HG03135 (cell line): ENCODE data around the gene CFAP54.

Experiments used
- ATAC-seq: cut with Tn5 transposase; IDR thresholded peaks from one replicate; pipeline ENCODE4 v1.9.1; 2021; ENCODE audit warnings: mild to moderate bottlenecking, moderate library complexity; ENCODE audit not compliant: unreplicated experiment

The CFAP54 gene

GRCh38 chr12:96811083-96811482 is 321.7 kb downstream of the CFAP54 start:
- ATAC-seq = no peak

- ATAC-seq = no peak
Observed at GRCh38 chr12:96812153-96812552, 322.8 kb downstream of the CFAP54 start.

GRCh38 chr12:96814200-96814599 is 324.8 kb downstream of the CFAP54 start:
- no peak for ATAC-seq

DNA sequence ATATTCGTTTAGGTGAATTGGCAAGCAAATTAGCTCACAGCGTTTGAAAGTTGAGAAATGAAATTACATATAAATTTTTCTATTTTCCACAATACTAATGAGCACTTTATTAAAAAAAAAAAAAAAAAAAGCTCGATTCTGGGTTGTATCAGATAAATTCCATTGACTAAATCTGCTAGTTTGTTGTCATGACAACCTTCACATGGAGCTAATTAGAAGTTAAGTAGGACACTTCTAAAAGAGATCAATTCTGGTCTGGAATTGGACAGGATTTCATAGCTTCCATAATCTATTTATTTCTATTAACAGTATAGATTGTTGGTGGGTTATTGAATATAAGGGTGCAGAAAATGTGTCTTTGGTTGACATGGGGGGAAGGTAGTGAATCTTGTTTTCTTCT is 332.2 kb downstream of the CFAP54 start:
- ATAC-seq = no peak

- no peak for ATAC-seq
Observed at GRCh38 chr12:96822641-96823040, 333.3 kb downstream of the CFAP54 start.

- no peak for ATAC-seq
Observed at GRCh38 chr12:96824074-96824837, 334.9 kb downstream of the CFAP54 start.

DNA sequence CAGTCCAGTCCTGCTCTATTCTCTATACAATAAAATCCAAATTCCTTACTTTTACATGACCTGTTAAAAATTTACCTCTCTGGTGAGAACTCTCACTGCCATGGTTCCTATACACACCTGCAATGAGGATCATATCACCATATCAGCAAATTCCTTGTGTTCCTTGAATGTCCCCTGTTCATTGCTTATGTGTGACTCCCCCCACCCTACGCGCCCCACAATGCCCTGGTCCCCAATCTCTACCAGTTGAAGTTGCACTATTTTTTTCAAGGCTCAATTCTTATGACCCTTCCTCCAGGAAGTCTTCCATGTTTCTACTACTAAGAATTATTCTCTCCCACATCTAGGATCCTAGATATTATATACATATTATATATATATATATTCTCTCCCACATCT is 335.5 kb downstream of the CFAP54 start:
- ATAC-seq = no peak

GRCh38 chr12:96828169-96828789 is 338.9 kb downstream of the CFAP54 start:
- no peak for ATAC-seq

GRCh38 chr12:96829354-96829753 is 340.0 kb downstream of the CFAP54 start:
- ATAC-seq = no peak

GRCh38 chr12:96831346-96831745 is 342.0 kb downstream of the CFAP54 start:
- ATAC-seq = no peak

DNA sequence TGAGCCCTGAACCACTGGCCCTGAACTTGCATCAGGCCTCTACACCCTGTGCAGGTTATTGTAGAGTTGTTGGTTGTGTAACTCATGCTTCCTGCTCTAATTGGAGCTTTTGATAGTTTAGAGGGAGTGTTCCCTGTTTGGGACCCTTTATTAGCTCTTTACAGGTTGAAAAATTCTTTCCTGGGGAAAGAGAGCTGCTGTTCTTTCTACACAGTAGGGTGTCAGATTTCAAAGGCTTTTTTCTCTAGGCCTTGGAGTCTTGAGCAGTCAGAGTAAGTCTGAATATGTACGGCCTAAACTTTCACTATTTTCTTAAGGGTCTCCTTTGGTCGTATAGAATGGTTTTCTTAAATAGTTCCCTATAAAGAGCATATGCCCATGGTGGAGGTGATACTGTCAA is 356.9 kb downstream of the CFAP54 start:
- no peak for ATAC-seq

GRCh38 chr12:96850676-96851075 is 361.3 kb downstream of the CFAP54 start:
- ATAC-seq = no peak

- ATAC-seq = no peak
Observed at GRCh38 chr12:96858162-96858561, 368.8 kb downstream of the CFAP54 start.

GRCh38 chr12:96861656-96862055 is 372.3 kb downstream of the CFAP54 start:
- no peak for ATAC-seq

DNA sequence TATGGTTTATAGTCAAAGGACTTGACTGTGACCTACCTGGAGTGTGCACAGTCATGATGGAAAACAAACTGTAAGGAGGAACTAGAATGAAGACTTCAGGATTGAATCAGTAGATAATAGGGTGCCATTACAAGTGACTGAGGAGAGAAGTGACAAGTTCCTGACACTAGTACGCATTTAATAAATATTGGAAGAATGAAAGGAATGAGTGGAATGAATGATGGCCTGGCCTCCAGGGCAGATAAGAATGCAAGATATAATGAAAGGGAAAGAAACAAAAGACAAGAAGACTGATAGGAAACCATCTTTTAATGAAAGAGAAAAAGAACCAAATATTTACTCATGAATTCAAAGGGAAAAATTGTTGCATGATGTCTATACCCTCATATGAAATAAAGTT is 372.9 kb downstream of the CFAP54 start:
- no peak for ATAC-seq

DNA sequence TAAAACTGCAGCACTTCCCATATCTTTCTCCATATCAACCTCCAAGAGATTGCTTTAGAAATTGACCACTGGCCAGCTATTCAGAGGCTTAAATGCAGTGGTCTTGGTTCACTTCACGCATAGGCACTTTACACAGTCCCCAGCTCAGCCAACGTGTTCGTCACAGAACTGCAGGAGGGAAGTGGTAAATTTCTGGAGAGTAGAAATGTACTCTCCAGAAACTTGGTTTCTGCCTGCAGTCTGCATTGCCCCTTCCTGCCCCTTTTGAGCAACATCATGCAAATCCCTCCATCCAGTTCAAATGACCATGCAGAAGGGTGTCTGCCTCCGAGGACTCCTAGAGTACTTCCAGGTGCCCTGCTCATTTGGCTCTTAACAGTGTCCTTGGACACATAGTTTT is 375.0 kb downstream of the CFAP54 start:
- no peak for ATAC-seq

- ATAC-seq = no peak
Observed at GRCh38 chr12:96866801-96867590, 377.6 kb downstream of the CFAP54 start.

GRCh38 chr12:96870946-96871345 is 381.6 kb downstream of the CFAP54 start:
- ATAC-seq = no peak

- no peak for ATAC-seq
Observed at GRCh38 chr12:96872961-96873360, 383.6 kb downstream of the CFAP54 start.

DNA sequence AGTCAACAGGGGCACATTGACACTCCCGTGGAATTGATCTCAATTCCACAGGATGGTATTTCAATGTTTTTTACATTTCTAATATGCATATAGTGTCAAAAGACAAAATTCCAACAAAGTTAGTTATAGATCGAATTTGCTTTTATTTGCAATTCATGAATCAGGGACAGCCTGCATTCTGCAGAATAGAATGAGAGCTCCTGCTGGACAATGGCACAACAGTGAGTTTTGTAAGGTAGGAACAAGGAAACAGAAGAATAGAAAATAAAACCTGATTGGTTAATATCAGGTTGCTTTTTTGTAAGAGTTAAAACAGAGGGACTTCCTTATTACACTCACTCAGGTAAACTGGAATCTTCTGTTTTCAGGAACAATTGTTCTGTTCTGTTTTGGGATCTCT is 384.8 kb downstream of the CFAP54 start:
- ATAC-seq = no peak

DNA sequence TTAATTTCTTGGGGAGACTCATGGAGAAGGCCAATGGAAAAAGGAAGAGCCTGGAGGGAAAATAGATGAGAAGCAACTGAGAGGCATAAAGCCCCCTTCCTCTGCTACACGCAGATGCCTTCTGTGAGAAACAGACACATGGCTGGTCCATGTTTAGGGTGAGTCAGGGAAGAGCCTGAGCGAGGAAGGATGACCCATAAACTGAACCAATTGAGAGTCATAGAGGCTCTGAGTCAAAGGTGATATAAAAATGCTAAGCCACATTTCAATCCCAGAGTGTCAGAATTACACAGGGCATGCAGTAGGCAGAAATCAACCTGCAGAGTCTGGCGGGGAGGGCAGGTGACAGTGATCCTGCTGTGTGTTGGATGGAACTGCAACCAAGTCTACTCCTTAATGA is 387.6 kb downstream of the CFAP54 start:
- ATAC-seq = no peak

DNA sequence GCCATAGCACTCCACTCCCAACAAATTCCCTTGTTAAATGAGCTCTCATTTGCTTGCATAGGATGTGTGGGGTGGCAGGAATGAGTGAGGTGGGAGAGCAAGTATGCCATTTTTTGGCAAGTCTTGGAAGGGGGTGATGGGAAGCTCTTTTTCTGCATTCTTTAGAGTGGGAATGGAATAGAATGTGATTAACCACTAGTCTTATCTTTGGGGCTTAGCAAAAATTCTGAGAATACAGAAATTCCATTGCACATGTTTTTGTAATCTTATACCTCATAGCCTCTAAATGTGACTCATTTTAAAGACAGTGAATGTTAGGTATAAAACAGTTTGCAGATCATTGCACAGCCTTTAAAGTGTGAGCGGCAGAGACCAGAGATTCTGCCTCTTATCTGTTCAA is 389.3 kb downstream of the CFAP54 start:
- ATAC-seq = no peak
